SU-DHL-6 (cell line): ENCODE results near the gene KCNH8.

Experiments used
- EZH2phosphoT487 ChIP-seq: fragments of 200-600 bp; sonication (generic), shearing (Covaris generic); conservative IDR thresholded peaks from 2 replicates; pipeline ENCODE4 v1.6.1; 2018; ENCODE audit warnings: mild to moderate bottlenecking, antibody characterized with exemption, low read length, moderate library complexity, mixed read lengths
- TF ChIP-seq, protein P1 (sequence below): fragments of 200-600 bp; sonication (generic); IDR thresholded peaks from one replicate; pipeline ENCODE4 v1.5.1; 2017; ENCODE audit warnings: antibody characterized with exemption, mild to moderate bottlenecking, low read length, moderate library complexity; ENCODE audit not compliant: insufficient read depth, poor library complexity, severe bottlenecking

DNA sequence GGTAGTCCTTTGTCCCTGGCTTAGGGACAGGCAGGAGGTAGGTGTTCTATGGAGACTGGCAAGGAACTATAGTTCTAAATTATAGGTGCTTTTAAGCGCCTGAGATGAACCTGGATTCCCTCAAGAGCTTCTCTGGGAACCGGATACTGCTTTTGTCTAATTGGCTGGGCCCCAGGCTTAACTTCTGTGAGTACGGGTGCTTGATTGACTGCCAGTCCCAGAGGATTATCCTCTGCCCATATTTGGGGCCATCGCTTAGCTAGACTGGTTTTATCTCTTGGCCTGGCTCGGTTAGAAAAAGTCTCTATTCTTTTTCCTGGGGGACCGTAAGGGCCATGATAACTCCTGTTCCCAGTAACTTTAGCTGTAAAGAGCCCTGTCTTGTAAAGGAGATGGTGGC, 339.1 kb downstream of the KCNH8 start:
- TF ChIP-seq, protein P1, sequence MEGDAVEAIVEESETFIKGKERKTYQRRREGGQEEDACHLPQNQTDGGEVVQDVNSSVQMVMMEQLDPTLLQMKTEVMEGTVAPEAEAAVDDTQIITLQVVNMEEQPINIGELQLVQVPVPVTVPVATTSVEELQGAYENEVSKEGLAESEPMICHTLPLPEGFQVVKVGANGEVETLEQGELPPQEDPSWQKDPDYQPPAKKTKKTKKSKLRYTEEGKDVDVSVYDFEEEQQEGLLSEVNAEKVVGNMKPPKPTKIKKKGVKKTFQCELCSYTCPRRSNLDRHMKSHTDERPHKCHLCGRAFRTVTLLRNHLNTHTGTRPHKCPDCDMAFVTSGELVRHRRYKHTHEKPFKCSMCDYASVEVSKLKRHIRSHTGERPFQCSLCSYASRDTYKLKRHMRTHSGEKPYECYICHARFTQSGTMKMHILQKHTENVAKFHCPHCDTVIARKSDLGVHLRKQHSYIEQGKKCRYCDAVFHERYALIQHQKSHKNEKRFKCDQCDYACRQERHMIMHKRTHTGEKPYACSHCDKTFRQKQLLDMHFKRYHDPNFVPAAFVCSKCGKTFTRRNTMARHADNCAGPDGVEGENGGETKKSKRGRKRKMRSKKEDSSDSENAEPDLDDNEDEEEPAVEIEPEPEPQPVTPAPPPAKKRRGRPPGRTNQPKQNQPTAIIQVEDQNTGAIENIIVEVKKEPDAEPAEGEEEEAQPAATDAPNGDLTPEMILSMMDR, result no peak
- no peak for TF ChIP-seq EZH2phosphoT487
